ENCODE results near the gene WDR7.

DNA sequence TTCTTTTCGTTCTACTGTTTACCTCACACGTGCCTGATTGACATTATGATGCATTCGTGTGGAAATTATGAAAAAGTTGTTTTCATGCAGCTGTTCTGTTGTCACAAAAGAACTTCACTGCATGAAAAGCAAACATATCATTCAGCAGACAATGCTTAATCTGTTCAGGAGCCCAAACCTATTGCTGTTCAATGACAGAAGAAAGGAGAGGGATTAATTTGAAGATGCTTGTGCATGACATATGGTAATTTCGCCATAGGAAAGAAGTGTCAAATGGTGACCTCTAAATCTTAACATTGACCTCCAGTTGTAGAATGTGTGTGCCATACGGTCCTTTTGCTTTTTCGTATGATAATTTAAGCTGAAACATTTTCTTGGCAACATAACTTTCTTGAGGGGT lies 124.5 kb downstream of the WDR7 start:
- TF ChIP-seq POLR2A (IDR thresholded peaks at IDR 0.05; ENCODE audit: low read depth): no peak
- TF ChIP-seq CTCF (IDR thresholded peaks at IDR 0.05): no peak
- no peak for TF ChIP-seq EP300 (IDR thresholded peaks at IDR 0.05)
